Activated naive CD8-positive, alpha-beta T cell treated with anti-CD3 and anti-CD28 coated beads, Interleukin-2, amount 50 U/mL, for 24 hours (primary cell): ENCODE measurements around the gene PACSIN3.
A peak's percentile ranks its signal among the peaks of the same experiment; 100 is the strongest.

Experiments used
- ATAC-seq: fragments of 150-1000 bp; cut with Tn5 transposase; one replicate; pipeline ENCODE4 v1.10.0; 2021
- DNase-seq: peaks from one replicate; pipeline ENCODE4 v3.0.0; 2021
- H3K27ac Mint-ChIP-seq: one replicate; pipeline ENCODE4 v1.8.0; 2021; ENCODE audit warnings: mild to moderate bottlenecking, mixed read lengths
- H3K27me3 Mint-ChIP-seq: one replicate; pipeline ENCODE4 v1.8.0; 2021; ENCODE audit warnings: mixed read lengths
- H3K36me3 Mint-ChIP-seq: one replicate; pipeline ENCODE4 v1.8.0; 2021; ENCODE audit warnings: low read depth, mixed read lengths
- H3K4me1 Mint-ChIP-seq: one replicate; pipeline ENCODE4 v1.8.0; 2021; ENCODE audit warnings: mixed read lengths
- H3K4me3 Mint-ChIP-seq: one replicate; pipeline ENCODE4 v1.8.0; 2021; ENCODE audit warnings: mild to moderate bottlenecking, moderate library complexity, mixed read lengths
- H3K9me3 Mint-ChIP-seq: one replicate; pipeline ENCODE4 v1.8.0; 2021; ENCODE audit warnings: mixed read lengths

Gene PACSIN3

DNA sequence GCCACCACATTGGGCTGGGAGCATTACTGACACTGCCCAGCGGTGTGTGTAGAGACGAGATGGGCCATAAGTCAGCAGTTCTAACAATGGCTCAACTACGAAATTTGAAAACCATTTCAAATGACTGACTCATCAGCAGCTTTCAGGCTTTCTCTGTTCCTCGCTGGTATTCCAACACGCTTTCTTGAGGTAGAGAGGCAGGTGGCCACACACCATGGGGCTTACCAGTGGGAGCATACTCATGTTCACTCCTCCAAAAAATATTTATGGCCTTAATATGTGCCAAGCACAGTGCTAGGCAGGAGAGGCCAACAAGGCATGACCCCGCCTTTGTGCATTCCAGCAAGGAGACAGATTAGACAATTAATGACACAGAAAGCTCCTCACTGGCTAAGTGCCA is 29.9 kb downstream of the PACSIN3 start:
- Mint-ChIP-seq H3K27ac (no peak overlapping the region), H3K36me3 (no peaks in the 10 kb centered on the region), H3K4me3 (no peak overlapping the region), H3K9me3 (no peaks in the 10 kb centered on the region), H3K4me1 (peaks cover 32% of the 10 kb centered on the region), H3K27me3 (no peaks in the 10 kb centered on the region)
- ATAC-seq (no peak), DNase-seq (no peak)

GRCh38 chr11:47155879-47156278 is 30.4 kb downstream of the PACSIN3 start:
- no peak for ATAC-seq
- Mint-ChIP-seq H3K4me1 (peaks cover 32% of the 10 kb centered on the region), H3K27me3 (no peaks in the 10 kb centered on the region), H3K9me3 (no peaks in the 10 kb centered on the region), H3K27ac (no peak overlapping the region), H3K36me3 (no peaks in the 10 kb centered on the region), H3K4me3 (no peak overlapping the region)
- no peak for DNase-seq

DNA sequence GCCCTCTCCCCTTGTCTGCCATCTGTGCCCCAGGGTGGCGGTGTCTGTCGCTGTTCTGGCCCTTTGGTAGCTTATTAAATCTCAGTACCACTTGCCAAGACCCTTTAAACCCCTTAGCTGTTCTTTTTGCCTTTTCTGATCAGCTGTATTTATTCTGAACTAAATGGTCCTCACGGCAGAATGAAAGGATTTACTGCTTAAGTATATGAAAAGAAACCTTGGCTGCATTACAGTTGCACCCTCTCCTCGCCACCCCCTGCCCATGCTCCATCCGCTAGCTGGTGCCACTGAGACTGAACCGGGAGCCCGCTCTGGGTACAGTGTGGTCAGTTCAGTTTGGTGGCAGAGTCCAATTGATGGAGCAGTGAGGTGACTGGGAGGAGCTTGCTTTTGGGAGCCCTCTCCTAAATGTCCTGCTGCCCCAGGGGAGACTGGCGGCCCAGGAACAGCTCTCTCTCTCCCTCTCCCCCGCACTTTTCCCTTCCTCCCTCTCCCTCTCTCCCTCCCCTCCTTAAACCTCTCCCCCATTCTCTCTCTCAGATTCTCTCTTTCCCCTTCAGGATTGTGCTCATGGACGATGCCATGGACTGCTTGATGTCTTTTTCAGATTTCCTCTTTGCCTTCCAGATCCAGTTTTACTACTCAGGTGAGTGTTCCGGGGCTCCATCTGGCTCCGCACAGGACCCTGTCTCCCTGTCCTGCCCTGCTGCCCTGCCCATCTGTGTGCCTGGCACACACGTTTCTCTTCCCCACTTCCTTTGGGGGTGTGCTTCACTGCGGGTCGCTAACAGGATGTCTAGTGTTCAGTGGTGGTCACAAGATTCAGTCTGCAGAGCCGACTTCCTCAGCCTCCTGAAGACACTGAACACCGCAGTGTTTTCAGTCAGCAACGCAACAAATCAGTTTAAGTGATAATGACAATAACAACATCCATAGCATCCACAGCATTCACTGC is 31.3 kb downstream of the PACSIN3 start:
- Mint-ChIP-seq H3K4me1 (peaks cover 32% of the 10 kb centered on the region), H3K4me3 (no peak overlapping the region), H3K27ac (peak overlapping the region; percentile 38), H3K9me3 (no peaks in the 10 kb centered on the region), H3K36me3 (no peaks in the 10 kb centered on the region), H3K27me3 (no peaks in the 10 kb centered on the region)
- peak; percentile 23 for DNase-seq
- ATAC-seq, result peak; percentile 47

GRCh38 chr11:47152953-47153950 is 33.0 kb downstream of the PACSIN3 start:
- Mint-ChIP-seq H3K27me3 (no peaks in the 10 kb centered on the region), H3K4me3 (no peak overlapping the region), H3K27ac (peak overlapping the region; percentile 17), H3K4me1 (peaks cover 30% of the 10 kb centered on the region), H3K36me3 (no peaks in the 10 kb centered on the region), H3K9me3 (no peaks in the 10 kb centered on the region)
- peak; percentile 68 for DNase-seq
- no peak for ATAC-seq

DNA sequence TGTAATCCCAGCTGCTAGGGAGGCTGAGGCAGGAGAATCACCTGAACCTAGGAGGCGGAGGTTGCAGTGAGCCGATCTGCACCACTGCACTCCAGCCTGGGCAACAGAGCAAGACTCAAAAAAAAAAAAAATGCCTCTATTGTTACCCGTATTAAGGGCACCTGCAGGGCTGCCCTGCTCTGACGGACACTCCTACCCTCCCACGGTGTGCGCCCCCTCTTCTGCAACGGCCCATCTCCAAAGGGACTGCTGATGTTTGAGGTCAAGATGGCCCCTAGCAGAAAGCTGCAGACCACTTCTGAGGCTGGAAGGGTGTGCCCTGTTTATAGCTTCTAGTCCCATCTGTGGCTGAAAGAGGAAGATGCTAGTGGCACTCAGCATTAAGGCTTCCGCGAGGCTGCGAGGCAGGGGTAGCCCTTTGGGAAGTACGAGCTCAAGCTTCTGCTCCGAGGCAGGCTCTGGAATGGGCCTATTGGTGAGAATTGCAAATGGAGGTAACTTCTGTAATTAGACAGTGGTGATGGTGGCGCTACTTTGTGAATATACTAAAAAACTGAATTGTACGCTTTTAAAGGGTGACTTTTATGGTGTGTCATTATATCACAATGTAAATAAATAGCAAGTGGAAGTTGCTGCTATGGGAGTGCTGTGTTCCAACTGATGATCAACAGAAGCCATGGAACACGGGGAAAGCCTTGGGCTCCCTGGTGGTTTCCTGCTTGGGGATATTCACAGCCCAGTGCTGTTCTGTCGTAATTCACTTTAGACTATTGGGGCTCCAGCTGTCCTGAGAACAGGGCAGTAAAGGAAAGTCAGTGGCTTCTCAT is 33.9 kb downstream of the PACSIN3 start:
- H3K4me1 Mint-ChIP-seq, result peaks cover 30% of the 10 kb centered on the region
- H3K27me3 Mint-ChIP-seq, result no peaks in the 10 kb centered on the region
- H3K9me3 Mint-ChIP-seq, result no peaks in the 10 kb centered on the region
- ATAC-seq, result no peak
- no peaks in the 10 kb centered on the region for H3K36me3 Mint-ChIP-seq
- DNase-seq, result no peak
- no peak overlapping the region for H3K4me3 Mint-ChIP-seq
- no peak overlapping the region for H3K27ac Mint-ChIP-seq

DNA sequence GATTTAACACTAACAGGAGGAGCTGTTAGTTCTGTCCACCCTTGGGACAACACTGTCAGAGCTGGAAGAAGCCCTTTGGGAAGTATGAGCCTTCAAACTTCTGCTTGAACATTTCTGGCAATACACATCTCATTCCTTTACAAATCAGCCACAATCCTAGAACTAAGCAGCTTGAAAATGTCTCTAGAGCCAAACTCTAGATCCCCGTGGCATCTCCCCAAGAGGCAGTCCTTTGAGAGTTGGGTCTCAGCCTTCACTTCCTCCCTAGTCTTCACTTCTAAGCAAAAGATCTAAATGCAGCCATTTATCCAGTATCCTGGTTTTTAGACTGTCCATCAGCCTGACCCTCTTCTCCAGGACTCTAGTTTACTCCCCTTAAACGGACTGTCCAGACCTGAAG is 36.5 kb downstream of the PACSIN3 start:
- no peaks in the 10 kb centered on the region for H3K27me3 Mint-ChIP-seq
- DNase-seq (no peak), ATAC-seq (no peak)
- H3K36me3 Mint-ChIP-seq, result no peaks in the 10 kb centered on the region
- peaks cover 22% of the 10 kb centered on the region for H3K4me1 Mint-ChIP-seq
- no peaks in the 10 kb centered on the region for H3K9me3 Mint-ChIP-seq
- no peak overlapping the region for H3K27ac Mint-ChIP-seq
- H3K4me3 Mint-ChIP-seq, result no peak overlapping the region

- Mint-ChIP-seq H3K4me3 (no peak overlapping the region), H3K4me1 (peaks cover 14% of the 10 kb centered on the region), H3K27ac (no peak overlapping the region), H3K27me3 (no peaks in the 10 kb centered on the region), H3K9me3 (no peaks in the 10 kb centered on the region), H3K36me3 (no peaks in the 10 kb centered on the region)
- DNase-seq (no peak), ATAC-seq (no peak)
Observed at GRCh38 chr11:47148903-47149531, 37.2 kb downstream of the PACSIN3 start.

DNA sequence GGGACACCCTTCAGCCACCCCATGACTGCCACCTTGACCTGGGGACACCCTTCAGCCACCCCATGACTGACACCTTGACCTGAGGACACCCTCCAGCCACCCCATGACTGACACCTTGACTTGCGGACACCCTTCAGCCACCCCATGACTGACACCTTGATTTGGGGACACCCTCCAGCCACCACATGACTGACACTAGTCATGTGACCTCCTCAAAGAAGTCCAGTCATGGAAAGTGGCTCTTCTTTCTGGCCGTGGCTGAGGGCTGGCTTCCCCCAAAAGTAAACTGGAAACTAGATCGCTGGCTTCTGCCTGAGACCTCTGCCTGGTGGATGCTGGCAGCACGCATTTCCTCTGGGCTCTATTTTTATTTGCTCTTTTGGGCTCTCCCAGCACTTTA is 38.0 kb downstream of the PACSIN3 start:
- Mint-ChIP-seq H3K9me3 (no peaks in the 10 kb centered on the region), H3K4me3 (no peak overlapping the region), H3K4me1 (peaks cover 7% of the 10 kb centered on the region), H3K27me3 (no peaks in the 10 kb centered on the region), H3K27ac (no peak overlapping the region), H3K36me3 (no peaks in the 10 kb centered on the region)
- DNase-seq, result no peak
- no peak for ATAC-seq

GRCh38 chr11:47147681-47148080 is 38.6 kb downstream of the PACSIN3 start:
- H3K4me3 Mint-ChIP-seq, result no peak overlapping the region
- no peaks in the 10 kb centered on the region for H3K9me3 Mint-ChIP-seq
- ATAC-seq (no peak), DNase-seq (no peak)
- no peaks in the 10 kb centered on the region for H3K36me3 Mint-ChIP-seq
- H3K27ac Mint-ChIP-seq, result no peak overlapping the region
- H3K27me3 Mint-ChIP-seq, result no peaks in the 10 kb centered on the region
- peaks cover 2% of the 10 kb centered on the region for H3K4me1 Mint-ChIP-seq

- H3K27ac Mint-ChIP-seq, result no peak overlapping the region
- no peak for DNase-seq
- no peaks in the 10 kb centered on the region for H3K27me3 Mint-ChIP-seq
- H3K36me3 Mint-ChIP-seq, result no peaks in the 10 kb centered on the region
- H3K4me1 Mint-ChIP-seq, result no peaks in the 10 kb centered on the region
- ATAC-seq, result no peak
- H3K4me3 Mint-ChIP-seq, result no peak overlapping the region
- no peaks in the 10 kb centered on the region for H3K9me3 Mint-ChIP-seq
Observed at GRCh38 chr11:47147250-47147649, 39.0 kb downstream of the PACSIN3 start.

DNA sequence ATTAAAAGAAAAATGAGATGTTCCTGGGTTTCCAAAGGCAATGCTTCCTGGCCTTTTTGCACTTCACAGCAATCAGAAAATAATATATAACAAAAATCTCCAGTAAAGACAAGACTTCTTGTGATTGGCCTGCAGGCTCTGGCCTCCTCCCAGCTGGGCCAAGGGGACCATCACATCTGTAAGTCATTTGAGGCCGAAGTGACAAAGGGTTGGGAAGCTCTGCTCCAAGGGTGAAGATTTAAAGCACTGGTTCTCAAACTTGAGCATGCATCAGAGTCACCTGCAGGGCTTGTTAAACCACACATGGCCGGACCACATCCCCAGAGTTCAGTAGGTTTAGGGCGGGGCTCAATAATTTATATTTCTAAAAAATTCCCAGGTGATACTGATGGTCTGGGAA is 41.7 kb downstream of the PACSIN3 start:
- no peak overlapping the region for H3K27ac Mint-ChIP-seq
- H3K4me3 Mint-ChIP-seq, result no peak overlapping the region
- no peak for ATAC-seq
- no peaks in the 10 kb centered on the region for H3K27me3 Mint-ChIP-seq
- DNase-seq, result no peak
- H3K9me3 Mint-ChIP-seq, result no peaks in the 10 kb centered on the region
- no peaks in the 10 kb centered on the region for H3K4me1 Mint-ChIP-seq
- H3K36me3 Mint-ChIP-seq, result no peaks in the 10 kb centered on the region

DNA sequence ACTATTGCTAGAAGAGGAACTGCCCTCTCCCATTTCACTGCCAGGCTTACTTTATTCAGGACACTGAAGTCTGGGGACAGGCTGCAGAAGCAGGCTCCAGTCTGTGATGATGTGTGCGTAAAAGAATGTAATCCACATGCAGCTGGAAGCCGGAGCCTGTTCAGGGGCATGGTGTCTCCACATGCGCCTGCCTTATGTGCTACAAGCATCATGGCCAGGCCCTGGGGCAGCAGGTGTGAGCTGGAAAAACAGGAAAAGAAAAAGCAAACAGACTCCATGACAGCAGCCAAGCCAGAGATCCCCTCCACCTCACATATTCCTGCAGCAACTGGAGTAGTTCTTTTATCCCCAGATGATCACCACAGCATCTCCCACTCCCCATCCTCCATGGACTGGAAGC is 42.9 kb downstream of the PACSIN3 start:
- Mint-ChIP-seq H3K4me3 (no peak overlapping the region), H3K36me3 (peaks cover 2% of the 10 kb centered on the region), H3K27ac (no peak overlapping the region), H3K9me3 (no peaks in the 10 kb centered on the region), H3K27me3 (no peaks in the 10 kb centered on the region), H3K4me1 (no peaks in the 10 kb centered on the region)
- DNase-seq, result no peak
- ATAC-seq, result no peak

GRCh38 chr11:47139878-47140277 is 46.4 kb downstream of the PACSIN3 start:
- H3K9me3 Mint-ChIP-seq, result no peaks in the 10 kb centered on the region
- DNase-seq, result no peak
- H3K4me3 Mint-ChIP-seq, result no peak overlapping the region
- peaks cover 10% of the 10 kb centered on the region for H3K36me3 Mint-ChIP-seq
- H3K27ac Mint-ChIP-seq, result no peak overlapping the region
- no peaks in the 10 kb centered on the region for H3K4me1 Mint-ChIP-seq
- ATAC-seq, result no peak
- H3K27me3 Mint-ChIP-seq, result no peaks in the 10 kb centered on the region

- ATAC-seq (no peak), DNase-seq (no peak)
- Mint-ChIP-seq H3K27me3 (no peaks in the 10 kb centered on the region), H3K4me1 (no peaks in the 10 kb centered on the region), H3K9me3 (no peaks in the 10 kb centered on the region), H3K4me3 (no peak overlapping the region), H3K27ac (no peak overlapping the region), H3K36me3 (peaks cover 10% of the 10 kb centered on the region)
Observed at GRCh38 chr11:47137476-47137875, 48.8 kb downstream of the PACSIN3 start.
